GM18951 (cell line): Measurements from ENCODE around the gene MAP7D3.
"Not testable (repeated sequence)": the region's sequence is repeated elsewhere in the genome, so short reads cannot be mapped to it uniquely, and the experiment has no call there.

ENCODE experiments used
- POLR2A ChIP-seq: IDR thresholded peaks from 4 replicates; pipeline ENCODE4 v1.6.1; 2011; ENCODE audit warnings: mild to moderate bottlenecking; ENCODE audit not compliant: insufficient read length, insufficient read depth; ENCODE audit errors: extremely low read depth
- in situ Hi-C: fragments of 300-500 bp; cut with MboI; formaldehyde crosslinking; loops from one replicate; pipeline ENCODE4 v1.12.0; 2022; ENCODE audit warnings: low sequenced_read_pairs, mixed read lengths, inconsistent platforms; ENCODE audit not compliant: unreplicated experiment

The MAP7D3 gene

GRCh38 chrX:136266828-136267227, 15.6 kb upstream of the MAP7D3 start:
- TF ChIP-seq POLR2A: no peak
- in situ Hi-C loops: no loop called here

- no peak for TF ChIP-seq POLR2A
- in situ Hi-C loops: no loop called here
Observed at GRCh38 chrX:136262812-136263315, 11.7 kb upstream of the MAP7D3 start.

DNA sequence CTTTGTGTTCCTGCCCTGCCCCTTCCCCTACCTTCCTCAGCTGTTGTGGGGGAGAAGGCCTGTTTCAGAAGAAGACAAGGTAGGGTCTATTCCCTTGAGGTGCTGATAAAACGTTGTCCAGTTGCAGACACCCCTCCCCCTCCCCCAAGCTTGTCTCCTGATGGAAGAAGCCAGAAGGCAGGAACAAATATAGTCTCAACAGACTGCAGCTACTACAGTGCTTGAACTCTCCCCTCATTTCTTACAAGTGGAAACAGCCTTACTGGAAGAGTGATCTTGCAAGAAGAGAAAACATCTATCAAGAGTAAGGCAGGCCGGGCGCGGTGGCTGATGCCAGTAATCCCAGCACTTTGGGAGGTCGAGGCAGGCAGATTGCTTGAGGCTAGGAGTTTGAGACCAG, 11.0 kb upstream of the MAP7D3 start:
- in situ Hi-C loops: no loop called here
- TF ChIP-seq POLR2A: no peak

DNA sequence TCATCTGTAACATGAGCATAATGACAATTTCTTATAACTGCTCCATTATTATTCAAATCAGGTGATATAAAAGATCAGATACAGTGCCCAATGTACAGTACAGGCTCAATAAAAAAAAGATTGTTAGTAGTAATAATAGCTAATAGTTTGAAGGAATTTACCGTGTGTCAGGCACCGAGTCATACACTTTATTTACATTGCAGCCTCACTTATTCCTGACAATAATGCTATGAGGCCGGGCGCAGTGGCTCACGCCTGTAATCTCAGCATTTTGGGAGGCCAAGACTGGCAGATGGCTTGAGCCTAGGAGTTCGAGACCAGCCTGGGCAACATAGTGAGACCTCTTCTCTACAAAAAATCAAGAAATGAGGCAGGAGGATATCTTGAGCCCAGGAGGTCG, 10.1 kb upstream of the MAP7D3 start:
- in situ Hi-C loops: no loop called here
- no peak for TF ChIP-seq POLR2A

GRCh38 chrX:136260776-136261175, 9.6 kb upstream of the MAP7D3 start:
- in situ Hi-C loops: no loop called here
- TF ChIP-seq POLR2A: no peak

GRCh38 chrX:136259543-136259942, 8.3 kb upstream of the MAP7D3 start:
- in situ Hi-C loops: no loop called here
- TF ChIP-seq POLR2A: no peak

GRCh38 chrX:136258951-136259350, 7.8 kb upstream of the MAP7D3 start:
- TF ChIP-seq POLR2A: no peak
- in situ Hi-C loops: no loop called here

- in situ Hi-C loops: no loop called here
- TF ChIP-seq POLR2A: no peak
Observed at GRCh38 chrX:136256026-136256425, 4.8 kb upstream of the MAP7D3 start.

GRCh38 chrX:136255541-136255940, 4.3 kb upstream of the MAP7D3 start:
- in situ Hi-C loops: no loop called here
- no peak for TF ChIP-seq POLR2A

DNA sequence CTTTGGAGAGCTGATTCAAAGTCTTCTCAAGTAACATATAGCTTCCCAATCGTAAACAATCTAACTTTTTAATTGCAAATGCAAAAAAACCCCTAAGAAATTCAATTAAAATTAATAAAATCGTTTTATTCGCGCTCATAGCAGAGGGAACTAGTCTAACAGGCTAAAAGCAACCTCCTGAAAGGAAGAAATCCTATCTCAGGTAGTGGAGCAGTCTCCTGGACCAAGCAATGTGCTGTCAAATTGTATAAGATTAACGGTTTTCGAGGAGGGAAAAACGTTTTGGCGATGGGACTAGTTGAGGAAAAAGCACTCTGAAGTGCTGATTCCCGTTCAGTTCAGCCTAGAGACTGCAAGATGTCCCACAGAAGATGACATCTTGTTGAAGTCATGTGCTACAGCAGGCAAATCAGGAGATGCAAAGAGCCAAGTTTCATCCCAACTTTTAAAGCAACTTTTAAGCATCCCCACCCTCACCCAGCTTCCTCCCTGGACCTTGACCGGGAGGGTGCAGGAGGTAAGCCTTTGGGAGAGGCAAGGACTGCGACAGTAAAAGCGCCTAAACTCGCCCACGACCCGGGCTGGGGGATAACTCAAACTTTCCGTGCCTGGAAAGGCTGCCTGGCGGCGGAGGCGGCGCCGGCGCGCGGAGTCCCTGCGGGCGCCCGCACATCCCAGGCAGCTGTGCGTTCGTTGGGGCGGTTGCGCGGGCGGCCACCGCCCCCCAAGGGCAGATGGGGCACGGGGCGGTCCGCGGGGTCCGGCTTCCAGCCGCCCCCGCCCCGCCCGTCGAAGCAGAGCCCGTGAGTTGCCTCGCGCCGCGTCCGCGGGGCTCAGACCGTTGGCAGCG, 784 bp downstream of the MAP7D3 start:
- in situ Hi-C loops: no loop called here

DNA sequence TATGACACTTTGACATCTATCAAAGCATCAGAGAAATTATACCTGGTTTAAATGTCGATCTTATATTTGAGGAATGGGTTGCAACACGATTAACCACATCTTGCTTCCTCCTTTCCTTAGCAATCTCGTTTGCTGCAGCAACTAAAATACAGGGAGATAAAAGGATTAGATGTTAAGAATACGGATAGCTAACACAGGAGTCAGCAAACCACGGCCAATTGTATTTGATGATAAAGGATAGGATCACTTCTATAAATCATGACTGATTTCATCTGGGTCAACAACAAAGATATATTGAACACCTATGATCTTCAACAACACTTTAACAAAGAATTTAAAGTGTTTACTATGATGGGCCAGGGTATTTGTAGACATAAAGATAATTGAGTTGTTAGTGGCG, 5.0 kb downstream of the MAP7D3 start:
- no peak for TF ChIP-seq POLR2A
- in situ Hi-C loops: no loop called here

More for the DNA sequence above, 784 bp downstream of the MAP7D3 start:
- no peak for TF ChIP-seq POLR2A

DNA sequence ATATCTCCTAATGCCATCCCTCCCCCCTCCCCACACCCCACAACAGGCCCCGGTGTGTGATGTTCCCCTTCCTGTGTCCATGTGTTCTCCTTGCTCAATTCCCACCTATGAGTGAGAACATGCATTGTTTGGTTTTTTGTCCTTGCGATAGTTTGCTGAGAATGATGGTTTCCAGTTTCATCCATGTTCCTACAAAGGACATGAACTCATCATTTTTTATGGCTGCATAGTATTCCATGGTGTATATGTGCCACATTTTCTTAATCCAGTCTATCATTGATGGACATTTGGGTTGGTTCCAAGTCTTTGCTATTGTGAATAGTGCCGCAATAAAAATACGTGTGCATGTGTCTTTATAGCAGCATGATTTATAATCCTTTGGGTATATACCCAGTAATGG, 13.4 kb downstream of the MAP7D3 start:
- in situ Hi-C loops: not testable (repeated sequence)

DNA sequence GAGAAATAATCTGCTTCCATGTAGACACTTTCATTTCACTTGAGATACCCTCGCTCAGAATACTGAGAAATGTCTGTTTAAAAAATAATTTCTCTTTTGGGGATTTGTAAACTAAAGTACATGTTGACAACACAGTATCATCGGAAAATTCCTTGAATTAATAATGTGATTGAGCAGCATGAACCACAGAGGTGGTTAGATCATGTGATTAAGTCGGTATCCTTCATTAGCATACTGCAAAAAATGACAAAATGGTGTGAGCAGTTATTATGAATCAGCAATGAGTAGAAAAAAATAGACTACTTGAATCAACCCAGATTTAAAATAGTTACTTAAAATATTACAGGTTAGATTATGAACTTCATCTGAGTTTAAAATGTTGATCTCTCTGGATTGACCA, 14.1 kb downstream of the MAP7D3 start:
- in situ Hi-C loops: no loop called here
- no peak for TF ChIP-seq POLR2A

GRCh38 chrX:136228839-136229207, 22.4 kb downstream of the MAP7D3 start:
- in situ Hi-C loops: no loop called here
- no peak for TF ChIP-seq POLR2A
